ENCODE data around the gene MDN1.
A peak's percentile ranks its signal among the peaks of the same experiment; 100 is the strongest.
"Not testable (repeated sequence)": the region's sequence is repeated elsewhere in the genome, so short reads cannot be mapped to it uniquely, and the experiment has no call there.

Gene MDN1

GRCh38 chr6:89649682-89650081 is 169.9 kb downstream of the MDN1 start:
- DNase-seq (ENCODE audit: low read depth in 2 of 2): no peak

DNA sequence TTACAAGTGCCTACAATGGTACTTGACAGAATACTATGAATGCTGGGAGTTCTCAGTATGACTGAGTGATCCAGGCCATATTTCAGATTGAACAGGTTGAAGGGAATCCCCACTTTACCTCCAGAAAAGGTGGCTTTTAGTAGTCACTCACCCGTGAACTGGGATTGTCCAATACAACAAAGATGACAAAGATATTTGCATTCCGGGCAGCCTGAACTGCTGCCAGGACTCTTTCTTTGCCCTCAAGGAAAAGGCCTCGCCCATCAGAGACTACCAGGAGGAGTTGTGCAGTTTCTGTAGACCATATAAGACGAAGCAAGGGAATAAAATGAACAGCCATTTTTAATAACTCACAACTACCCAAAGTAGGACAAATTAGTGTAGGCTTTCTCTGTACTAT is 174.7 kb downstream of the MDN1 start:
- DNase-seq (ENCODE audit: low read depth in 2 of 2): no peak

- no peak for DNase-seq (ENCODE audit: low read depth in 2 of 2)
These were observed 176.2 kb downstream of the MDN1 start for GRCh38 chr6:89643406-89643805.

GRCh38 chr6:89642956-89643355 is 176.6 kb downstream of the MDN1 start:
- DNase-seq (ENCODE audit: low read depth in 2 of 2): no peak

- not testable (repeated sequence) for DNase-seq (ENCODE audit: low read depth in 2 of 2)
These were observed 178.0 kb downstream of the MDN1 start for GRCh38 chr6:89641581-89641980.

DNA sequence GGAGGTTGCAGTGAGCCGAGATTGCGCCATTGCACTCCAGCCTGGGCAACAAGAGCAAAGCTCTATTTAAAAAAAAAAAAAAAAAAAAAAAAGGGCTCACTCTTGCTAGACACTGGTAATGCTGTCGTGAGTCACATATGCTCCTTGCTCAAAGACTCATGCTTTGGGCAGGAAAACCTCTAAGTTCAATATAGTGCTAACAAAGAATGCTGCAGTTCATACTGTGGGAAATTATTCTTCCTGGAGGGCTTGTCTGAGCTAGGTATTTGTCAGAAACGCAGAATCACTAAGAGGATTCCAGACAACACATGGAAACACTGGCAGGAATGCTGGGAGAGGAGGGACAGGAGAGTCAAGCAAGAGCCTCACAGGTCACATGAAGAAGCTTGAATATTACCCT is 178.8 kb downstream of the MDN1 start:
- no peak for DNase-seq (ENCODE audit: low read depth in 2 of 2)

DNA sequence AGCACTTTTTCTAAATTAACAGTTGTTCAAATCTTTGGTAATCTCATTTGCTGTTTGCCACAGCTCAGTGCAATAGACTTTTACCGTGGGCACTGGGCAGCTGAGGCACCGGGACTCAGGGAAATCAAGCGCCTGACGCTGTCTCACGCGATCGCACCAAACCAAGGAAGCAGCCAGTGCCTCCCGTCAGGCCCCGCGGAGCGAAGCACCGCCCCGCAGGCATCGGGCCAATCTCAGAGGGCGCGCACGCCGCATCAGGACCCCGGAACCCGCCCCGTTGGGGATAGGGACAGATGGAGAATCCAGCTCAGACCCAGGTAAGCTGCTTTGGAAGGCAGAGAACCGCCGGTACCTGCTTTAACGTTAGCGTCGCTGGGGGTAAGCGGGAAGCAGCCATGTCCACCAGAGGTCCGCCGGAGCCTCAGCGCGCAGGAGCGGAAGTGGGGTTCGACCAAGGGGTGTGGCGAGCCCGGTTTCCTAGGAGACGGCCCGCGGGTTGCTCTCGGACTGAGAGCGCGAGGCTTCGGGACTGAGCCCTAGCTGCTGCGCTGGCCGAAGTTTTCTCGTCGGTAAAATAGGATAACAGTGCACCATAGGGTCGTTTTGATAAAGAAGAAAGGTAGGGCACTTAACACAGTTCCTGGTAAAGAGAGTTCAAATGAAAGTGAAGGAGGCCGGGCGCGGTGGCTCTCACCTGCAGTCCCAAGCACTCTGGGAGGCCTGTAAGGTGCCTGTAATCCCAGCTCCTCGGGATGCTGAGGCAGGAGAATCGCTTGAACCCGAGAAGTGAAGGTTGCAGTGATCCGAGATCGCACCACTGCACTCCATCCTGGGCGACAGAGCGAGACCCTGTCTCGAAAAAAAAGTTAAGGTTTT is 181.0 kb downstream of the MDN1 start, which contains the start of gene LYRM2:
Gene LYRM2 (minus strand): TSS at position 428 of the 876 bp plus-strand sequence. CDS start 31 bp downstream, at position 397.
- peak; percentile 79 to 81 for DNase-seq (ENCODE audit: low read depth in 2 of 2)

- DNase-seq (ENCODE audit: low read depth in 2 of 2): no peak
These were observed 181.7 kb downstream of the MDN1 start for GRCh38 chr6:89637960-89638319.

GRCh38 chr6:89636412-89636811 is 183.2 kb downstream of the MDN1 start:
- DNase-seq (ENCODE audit: low read depth in 2 of 2): not testable (repeated sequence)

DNA sequence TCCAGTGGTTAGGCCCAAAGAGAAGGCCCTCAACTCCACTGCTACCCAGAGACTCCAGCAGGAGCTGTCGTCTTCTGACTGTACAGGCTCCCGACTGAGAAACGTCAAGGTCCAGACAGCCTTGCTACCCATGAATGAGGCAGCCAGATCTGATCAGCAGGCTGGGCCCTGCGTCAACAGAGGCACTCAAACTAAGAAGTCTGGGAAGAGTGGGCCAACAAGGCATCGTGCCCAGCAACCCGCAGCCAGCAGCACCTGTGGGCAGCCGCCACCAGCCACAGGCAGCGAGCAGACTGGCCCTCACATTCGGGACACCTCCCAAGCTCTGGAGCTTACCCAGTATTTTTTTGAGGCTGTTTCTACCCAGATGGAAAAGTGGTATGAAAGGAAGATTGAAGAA is 189.1 kb downstream of the MDN1 start:
- no peak for DNase-seq (ENCODE audit: low read depth in 2 of 2)

- DNase-seq (ENCODE audit: low read depth in 2 of 2): no peak
These were observed 195.8 kb downstream of the MDN1 start for GRCh38 chr6:89623749-89624148.

DNA sequence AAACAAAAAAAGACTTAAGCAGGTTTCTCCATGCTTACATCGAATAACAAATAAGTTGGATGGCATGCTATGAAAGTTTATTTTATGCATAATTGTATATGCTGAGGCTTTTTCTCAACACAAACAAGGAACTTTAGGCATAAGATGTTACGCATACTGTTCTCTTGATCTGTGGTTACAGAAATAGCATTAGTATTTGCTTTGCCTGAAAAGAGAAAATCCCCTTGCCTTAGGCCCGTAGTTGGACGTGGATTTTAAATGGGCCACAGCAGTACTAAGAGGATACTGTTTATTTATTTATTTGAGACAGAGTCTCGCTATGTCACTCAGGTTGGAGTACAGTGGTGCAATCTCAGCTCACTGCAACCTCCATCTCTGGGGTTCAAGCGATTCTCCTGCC is 200.0 kb downstream of the MDN1 start:
- DNase-seq (ENCODE audit: low read depth in 2 of 2): no peak

DNA sequence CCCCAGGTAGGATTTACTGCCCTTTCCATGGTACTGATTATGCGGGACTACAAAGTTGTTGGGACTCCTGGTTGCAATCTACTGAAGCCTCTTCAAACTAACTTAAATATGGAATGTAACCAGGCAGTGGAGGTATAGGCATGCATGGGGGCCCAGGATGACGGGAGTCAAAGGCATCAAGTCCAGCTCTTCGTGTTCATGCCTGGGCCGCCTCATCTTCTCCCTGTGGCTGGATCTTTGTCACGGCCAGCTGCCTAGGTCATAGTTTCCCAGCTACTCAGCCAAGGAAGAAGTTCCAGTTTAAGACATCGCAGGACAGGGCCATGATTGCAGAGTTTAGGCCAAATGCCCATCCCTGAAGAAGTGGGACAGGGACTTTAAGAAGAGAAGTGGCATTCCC is 201.6 kb downstream of the MDN1 start:
- DNase-seq (ENCODE audit: low read depth in 2 of 2): no peak

- no peak for DNase-seq (ENCODE audit: low read depth in 2 of 2)
These were observed 203.1 kb downstream of the MDN1 start for GRCh38 chr6:89616531-89616930.

GRCh38 chr6:89615882-89616281 is 203.7 kb downstream of the MDN1 start:
- DNase-seq (ENCODE audit: low read depth in 2 of 2): no peak

- DNase-seq (ENCODE audit: low read depth in 2 of 2): no peak
These were observed 205.8 kb downstream of the MDN1 start for GRCh38 chr6:89613790-89614189.

GRCh38 chr6:89612121-89612520 is 207.5 kb downstream of the MDN1 start:
- no peak for DNase-seq (ENCODE audit: low read depth in 2 of 2)

DNA sequence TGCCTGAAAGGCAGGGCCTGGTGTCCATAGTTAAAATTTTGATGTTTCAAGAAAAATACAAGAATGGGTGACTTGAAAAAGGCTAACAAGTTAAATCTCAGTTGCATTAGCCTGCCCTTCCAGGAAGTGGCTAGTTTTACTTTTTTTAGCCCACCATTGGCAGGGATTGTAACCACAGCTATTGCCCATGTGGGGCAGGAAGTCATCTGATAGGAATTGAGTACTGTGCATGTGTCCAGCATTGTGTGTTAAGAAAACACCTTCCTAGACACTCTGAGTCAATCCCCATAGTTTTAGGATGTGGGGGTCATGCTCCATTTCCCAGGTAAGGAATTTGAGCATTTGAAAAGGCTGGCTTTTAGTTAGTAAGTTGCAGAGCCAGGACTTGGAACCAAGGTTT is 207.9 kb downstream of the MDN1 start:
- DNase-seq (ENCODE audit: low read depth in 2 of 2): no peak

GRCh38 chr6:89610149-89610642 is 209.4 kb downstream of the MDN1 start:
- DNase-seq (ENCODE audit: low read depth in 2 of 2): peak; percentile 52 to 67

DNA sequence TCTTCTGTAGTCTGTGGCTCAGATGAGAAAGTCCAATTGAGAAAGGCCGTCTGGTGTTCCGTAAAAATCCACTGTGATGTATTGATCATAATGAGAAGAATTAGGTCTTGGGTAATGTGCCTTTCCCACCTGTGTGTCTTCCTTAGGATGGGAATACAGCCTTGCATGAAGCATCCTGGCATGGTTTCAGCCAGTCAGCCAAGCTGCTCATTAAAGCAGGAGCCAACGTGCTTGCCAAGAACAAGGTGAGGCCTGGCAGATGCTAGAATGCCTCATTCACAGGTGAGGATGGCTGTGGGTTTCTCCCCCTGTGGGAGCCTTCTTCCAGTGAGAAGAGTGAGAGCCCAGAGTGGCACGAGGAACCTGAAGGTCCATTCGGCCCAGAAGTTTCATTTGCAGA is 213.7 kb downstream of the MDN1 start:
- no peak for DNase-seq (ENCODE audit: low read depth in 2 of 2)

DNA sequence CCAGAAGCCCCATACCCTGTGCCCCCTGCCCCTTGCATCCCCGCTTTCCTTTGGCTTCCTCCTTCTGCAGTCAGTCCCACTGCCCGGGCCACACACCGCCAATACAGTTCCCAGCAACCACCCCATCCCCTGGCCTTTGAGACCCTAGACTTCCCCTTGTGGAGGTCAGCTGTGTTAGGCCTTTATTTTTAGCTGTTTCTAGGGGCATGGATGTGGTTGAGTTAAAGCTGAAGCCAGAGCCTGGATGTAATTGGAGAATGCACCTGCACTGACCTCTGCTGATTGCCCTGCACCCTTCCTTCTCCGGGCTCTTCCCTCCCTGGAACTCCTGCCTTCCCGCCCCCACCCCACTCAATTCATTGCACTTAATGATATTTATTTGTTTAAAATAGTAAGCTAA is 214.9 kb downstream of the MDN1 start:
- no peak for DNase-seq (ENCODE audit: low read depth in 2 of 2)

GRCh38 chr6:89602166-89602565 is 217.4 kb downstream of the MDN1 start:
- DNase-seq (ENCODE audit: low read depth in 2 of 2): no peak

DNA sequence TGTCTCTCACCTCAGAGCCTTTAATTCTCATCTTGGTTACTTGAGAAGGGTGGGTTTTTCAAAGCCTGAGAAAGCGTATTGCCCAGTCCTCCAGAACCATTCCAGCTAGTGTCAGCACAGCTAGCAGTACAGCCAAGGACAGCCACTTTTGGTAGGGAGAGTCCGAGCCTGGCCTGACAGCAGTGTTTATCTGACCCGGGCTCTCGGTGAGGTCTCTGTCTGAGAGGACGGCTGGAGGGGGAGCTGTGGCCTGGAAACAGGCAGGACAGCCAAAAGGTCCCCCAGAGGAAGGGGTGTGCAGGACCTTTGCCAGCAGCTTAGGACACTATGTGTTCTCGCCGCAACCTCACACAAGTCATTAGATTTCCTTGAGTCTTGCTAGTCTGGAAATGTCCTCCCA is 219.9 kb downstream of the MDN1 start:
- no peak for DNase-seq (ENCODE audit: low read depth in 2 of 2)

GRCh38 chr6:89597988-89598387 is 221.6 kb downstream of the MDN1 start:
- DNase-seq (ENCODE audit: low read depth in 2 of 2): no peak
